Fibroblast of skin of left quadriceps (primary cell): ENCODE results near the gene CADM3.

Experiments
- DNase-seq, 2 experiments: peaks; one replicate each; pipeline ENCODE4 v3.0.0-alpha.2; 2013; ENCODE audit warnings: low read depth in 2 of 2

Gene CADM3

GRCh38 chr1:159171254-159171687, at the start of gene CADM3:
TSS of gene CADM3 (plus strand) at chr1:159171615. CDS start at chr1:159171766, 151 bp downstream.
- no peak for DNase-seq

GRCh38 chr1:159122005-159122621, 49.3 kb upstream of the CADM3 start:
- DNase-seq, result peak; percentile 60 to 65

GRCh38 chr1:159123587-159123986, 47.8 kb upstream of the CADM3 start:
- no peak for DNase-seq

- peak in 1 of 2 experiments; percentile 39 for DNase-seq
These were observed 39.0 kb upstream of the CADM3 start for GRCh38 chr1:159132271-159132881.

GRCh38 chr1:159140474-159140873, 30.9 kb upstream of the CADM3 start:
- no peak for DNase-seq

- peak in 1 of 2 experiments; percentile 20 for DNase-seq
These were observed 29.6 kb upstream of the CADM3 start for GRCh38 chr1:159141584-159142390.

GRCh38 chr1:159142391-159142663, 29.1 kb upstream of the CADM3 start:
- DNase-seq, result no peak

GRCh38 chr1:159142726-159143510, 28.5 kb upstream of the CADM3 start:
- no peak for DNase-seq

- DNase-seq, result no peak
These were observed 26.8 kb upstream of the CADM3 start for GRCh38 chr1:159144571-159144970.

GRCh38 chr1:159146980-159147379, 24.4 kb upstream of the CADM3 start:
- no peak for DNase-seq

GRCh38 chr1:159152031-159152430, 19.4 kb upstream of the CADM3 start:
- no peak for DNase-seq

- DNase-seq, result peak; percentile 68 to 75
These were observed 10.3 kb upstream of the CADM3 start for GRCh38 chr1:159161001-159161718.

- DNase-seq, result no peak
These were observed 9.7 kb upstream of the CADM3 start for GRCh38 chr1:159161719-159162026.

GRCh38 chr1:159162516-159163265, 8.7 kb upstream of the CADM3 start:
- DNase-seq, result no peak

GRCh38 chr1:159163614-159164228, 7.7 kb upstream of the CADM3 start:
- no peak for DNase-seq

GRCh38 chr1:159168043-159168442, 3.4 kb upstream of the CADM3 start:
- no peak for DNase-seq

GRCh38 chr1:159170639-159171038, 776 bp upstream of the CADM3 start:
- DNase-seq, result no peak

GRCh38 chr1:159171688-159172501, 480 bp downstream of the CADM3 start:
- DNase-seq, result no peak

- no peak for DNase-seq
These were observed 1.3 kb downstream of the CADM3 start for GRCh38 chr1:159172614-159173291.
